ENCODE data around the gene CWC25. TPM values are rescaled to one million over a fixed set of nuclear protein-coding genes. Genes with fewer than 3 reads are reported as not detected.

Gene CWC25
- total RNA-seq, 4 donors from 2014 or later: 15.2 to 49.6 (median 30.5) TPM

GRCh38 chr17:38851434-38851833 lies 26.3 kb upstream of the CWC25 start:
- no peak for ATAC-seq (ENCODE audit: low FRiP score)
- no peak for DNase-seq (ENCODE audit: low spot score)
- TF ChIP-seq CTCF (IDR thresholded peaks at IDR 0.05): no peak

DNA sequence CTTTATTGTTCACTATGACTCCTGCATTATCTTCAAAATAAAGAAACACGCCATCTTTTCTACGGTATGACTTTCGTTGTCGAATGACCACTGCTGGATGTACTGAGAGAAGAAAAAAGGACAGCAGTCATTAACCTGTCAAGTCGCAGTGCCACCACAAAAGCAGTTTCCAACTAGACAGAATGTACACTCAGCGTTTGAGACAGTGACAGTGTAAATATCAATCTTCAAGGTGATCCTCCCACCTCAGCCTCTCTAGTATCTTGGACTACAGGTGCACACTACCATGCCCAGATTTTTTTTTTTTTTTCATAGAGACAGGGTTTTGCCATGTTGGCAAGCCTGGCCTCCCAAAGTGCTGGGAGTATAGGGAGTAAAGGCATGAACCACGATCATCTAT lies 25.3 kb upstream of the CWC25 start:
- no peak for TF ChIP-seq CTCF (IDR thresholded peaks at IDR 0.05)
- no peak for DNase-seq (ENCODE audit: low spot score)
- ATAC-seq (ENCODE audit: low FRiP score): no peak

GRCh38 chr17:38848939-38849605 lies 24.0 kb upstream of the CWC25 start:
- DNase-seq (ENCODE audit: low spot score) (no peak), ATAC-seq (ENCODE audit: low FRiP score) (no peak)
- TF ChIP-seq CTCF (IDR thresholded peaks at IDR 0.05): no peak

DNA sequence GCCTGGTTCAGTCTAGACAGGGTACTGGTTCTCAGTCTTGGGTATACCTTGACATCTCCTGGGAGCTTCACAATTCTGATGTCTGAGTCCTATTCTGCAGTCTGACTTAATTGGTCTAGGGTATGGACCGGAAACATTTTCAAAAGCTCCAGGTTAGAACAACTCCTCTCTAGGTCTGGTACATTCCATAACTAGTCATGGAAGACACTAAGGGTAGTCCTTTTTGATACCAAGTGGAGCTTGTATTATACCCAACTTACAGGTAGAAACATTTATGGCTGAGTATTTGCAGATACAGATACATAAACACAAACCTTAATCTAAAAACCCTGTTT lies 23.4 kb upstream of the CWC25 start:
- TF ChIP-seq CTCF (IDR thresholded peaks at IDR 0.05): no peak

GRCh38 chr17:38844261-38844757 lies 19.2 kb upstream of the CWC25 start:
- no peak for TF ChIP-seq CTCF (IDR thresholded peaks at IDR 0.05)
- DNase-seq (ENCODE audit: low spot score) (peak; percentile 50), ATAC-seq (ENCODE audit: low FRiP score) (peak; percentile 67)

More for the DNA sequence above, 23.4 kb upstream of the CWC25 start:
- no peak for DNase-seq (ENCODE audit: low spot score)
- no peak for ATAC-seq (ENCODE audit: low FRiP score)

- ATAC-seq (ENCODE audit: low FRiP score): no peak
- no peak for DNase-seq (ENCODE audit: low spot score)
- no peak for TF ChIP-seq CTCF (IDR thresholded peaks at IDR 0.05)
These were observed 684 bp upstream of the CWC25 start for GRCh38 chr17:38825762-38826247.

DNA sequence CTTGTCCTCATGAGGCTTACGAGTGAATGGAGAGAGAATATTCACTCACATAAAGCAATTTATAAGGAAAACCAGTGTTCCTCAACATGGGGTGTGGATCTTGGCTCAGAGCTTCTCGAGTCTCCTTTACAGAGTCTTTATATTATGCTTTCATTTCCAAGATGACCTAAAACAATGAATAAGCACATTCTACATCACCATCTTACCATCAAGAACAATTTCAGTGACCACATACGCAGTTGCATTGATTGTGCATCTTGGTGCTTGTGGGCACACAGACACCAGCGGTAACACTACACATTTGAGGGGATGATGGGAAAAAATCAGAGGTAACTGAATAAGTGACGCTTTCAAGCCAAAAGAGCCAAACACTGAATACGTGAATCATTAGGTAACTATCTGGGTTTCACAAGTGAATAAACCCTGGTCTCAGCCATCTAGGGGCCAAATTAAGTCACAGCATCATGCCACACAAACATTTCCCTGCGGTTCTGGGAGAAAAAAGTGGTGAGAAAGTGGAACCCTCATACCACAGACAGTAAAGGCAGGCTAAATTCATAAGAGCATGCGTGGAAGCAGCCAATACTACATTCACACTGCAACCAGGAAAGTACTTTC lies 9.4 kb downstream of the CWC25 start:
- ATAC-seq (ENCODE audit: low FRiP score): no peak
- no peak for TF ChIP-seq CTCF (IDR thresholded peaks at IDR 0.05)
- DNase-seq (ENCODE audit: low spot score): no peak

All from omental fat pad (tissue), 4 donors.